Subcutaneous adipose tissue (tissue), 4 donors: ENCODE results near the gene PDE8B. TPM values are rescaled to one million over a fixed set of nuclear protein-coding genes. Genes with fewer than 3 reads are reported as not detected.

Experiments
- total RNA-seq, 4 donors: library from RNA; depleted of rRNA; stranded (reverse); fragments of >200 nt; gene quantifications; one replicate each; pipeline ENCODE4 v1.1.0, GENCODE V29; 2016
- TF ChIP-seq, protein P1 (sequence below): fragments of 450-650 bp; IDR thresholded peaks from one replicate; pipeline ENCODE4 v1.5.1; 2016; ENCODE audit warnings: low read depth, mild to moderate bottlenecking, control low read depth, antibody characterized with exemption, moderate library complexity

PDE8B gene
- total RNA-seq, 4 donors from 2014 or later = 17.2 to 106 (median 61.0) TPM

DNA sequence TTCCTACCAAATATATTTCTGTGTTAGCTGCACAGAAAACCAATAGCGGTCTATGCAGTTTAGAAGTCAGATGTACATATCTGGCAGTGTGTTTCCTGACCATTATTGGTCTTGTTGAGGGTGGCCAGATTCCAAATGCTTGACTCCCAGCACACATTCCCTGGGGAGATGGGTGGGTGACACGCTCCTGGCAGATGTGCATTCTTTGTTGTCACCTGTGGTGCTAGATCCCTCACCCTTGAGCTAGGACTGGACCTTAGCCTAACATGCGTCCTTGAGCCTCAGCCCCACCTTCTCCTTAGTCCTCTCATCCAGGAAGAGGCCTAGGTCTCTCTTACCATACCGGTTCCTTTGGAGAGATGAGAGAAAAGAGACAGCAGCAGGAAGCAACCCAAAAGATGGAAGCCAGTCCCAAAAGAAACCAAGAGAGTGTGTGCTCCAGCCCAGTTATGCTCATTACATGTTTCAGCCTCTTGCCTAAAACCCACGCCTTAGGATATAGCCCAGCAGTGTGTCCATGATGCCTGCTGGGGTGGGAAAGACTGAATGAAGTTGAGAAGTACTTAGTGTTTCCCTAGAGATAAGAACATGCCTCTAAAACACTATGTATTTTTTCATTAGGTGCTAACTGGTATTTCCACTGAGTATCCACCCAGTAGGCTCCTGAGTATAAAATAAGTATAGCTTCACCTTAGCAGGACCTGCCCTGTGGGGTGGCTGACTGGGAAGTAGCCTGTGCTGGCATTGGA, 116.7 kb downstream of the PDE8B start:
- TF ChIP-seq, protein P1, sequence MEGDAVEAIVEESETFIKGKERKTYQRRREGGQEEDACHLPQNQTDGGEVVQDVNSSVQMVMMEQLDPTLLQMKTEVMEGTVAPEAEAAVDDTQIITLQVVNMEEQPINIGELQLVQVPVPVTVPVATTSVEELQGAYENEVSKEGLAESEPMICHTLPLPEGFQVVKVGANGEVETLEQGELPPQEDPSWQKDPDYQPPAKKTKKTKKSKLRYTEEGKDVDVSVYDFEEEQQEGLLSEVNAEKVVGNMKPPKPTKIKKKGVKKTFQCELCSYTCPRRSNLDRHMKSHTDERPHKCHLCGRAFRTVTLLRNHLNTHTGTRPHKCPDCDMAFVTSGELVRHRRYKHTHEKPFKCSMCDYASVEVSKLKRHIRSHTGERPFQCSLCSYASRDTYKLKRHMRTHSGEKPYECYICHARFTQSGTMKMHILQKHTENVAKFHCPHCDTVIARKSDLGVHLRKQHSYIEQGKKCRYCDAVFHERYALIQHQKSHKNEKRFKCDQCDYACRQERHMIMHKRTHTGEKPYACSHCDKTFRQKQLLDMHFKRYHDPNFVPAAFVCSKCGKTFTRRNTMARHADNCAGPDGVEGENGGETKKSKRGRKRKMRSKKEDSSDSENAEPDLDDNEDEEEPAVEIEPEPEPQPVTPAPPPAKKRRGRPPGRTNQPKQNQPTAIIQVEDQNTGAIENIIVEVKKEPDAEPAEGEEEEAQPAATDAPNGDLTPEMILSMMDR = no peak

DNA sequence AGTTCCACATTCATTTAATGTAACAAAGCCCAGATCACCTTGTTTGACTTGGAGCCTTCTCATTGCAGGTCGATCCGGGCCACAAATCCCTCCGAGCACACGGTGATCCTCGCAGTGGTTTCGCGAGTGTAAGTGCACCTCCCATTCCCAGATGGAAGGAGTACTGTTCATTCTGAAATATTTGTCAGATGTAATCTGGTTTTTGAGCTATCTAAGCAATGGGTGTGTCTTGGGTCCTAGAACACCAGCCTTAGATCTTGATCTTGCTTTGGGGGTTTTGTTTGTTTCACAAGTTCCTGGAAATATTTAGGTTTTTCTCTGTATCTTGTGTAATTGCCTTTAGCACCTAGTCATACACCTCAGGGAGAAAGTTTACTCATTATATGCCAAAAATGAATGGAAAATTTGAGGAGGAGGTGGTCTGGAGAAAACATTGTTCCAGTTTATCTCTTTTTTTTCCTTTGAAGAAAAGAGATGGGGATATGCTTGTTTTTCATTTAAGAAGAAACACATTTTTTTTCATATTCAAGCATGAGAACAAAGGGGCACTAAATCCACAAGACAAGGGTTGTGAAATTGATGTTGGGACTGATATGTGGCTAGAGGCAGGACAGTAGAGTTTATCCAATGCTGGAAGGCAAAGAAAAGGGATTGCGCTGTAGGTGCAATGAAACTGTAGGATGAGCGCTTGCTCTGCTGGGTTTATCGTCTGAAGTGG, 118.6 kb downstream of the PDE8B start:
- TF ChIP-seq, protein P1 = no peak

DNA sequence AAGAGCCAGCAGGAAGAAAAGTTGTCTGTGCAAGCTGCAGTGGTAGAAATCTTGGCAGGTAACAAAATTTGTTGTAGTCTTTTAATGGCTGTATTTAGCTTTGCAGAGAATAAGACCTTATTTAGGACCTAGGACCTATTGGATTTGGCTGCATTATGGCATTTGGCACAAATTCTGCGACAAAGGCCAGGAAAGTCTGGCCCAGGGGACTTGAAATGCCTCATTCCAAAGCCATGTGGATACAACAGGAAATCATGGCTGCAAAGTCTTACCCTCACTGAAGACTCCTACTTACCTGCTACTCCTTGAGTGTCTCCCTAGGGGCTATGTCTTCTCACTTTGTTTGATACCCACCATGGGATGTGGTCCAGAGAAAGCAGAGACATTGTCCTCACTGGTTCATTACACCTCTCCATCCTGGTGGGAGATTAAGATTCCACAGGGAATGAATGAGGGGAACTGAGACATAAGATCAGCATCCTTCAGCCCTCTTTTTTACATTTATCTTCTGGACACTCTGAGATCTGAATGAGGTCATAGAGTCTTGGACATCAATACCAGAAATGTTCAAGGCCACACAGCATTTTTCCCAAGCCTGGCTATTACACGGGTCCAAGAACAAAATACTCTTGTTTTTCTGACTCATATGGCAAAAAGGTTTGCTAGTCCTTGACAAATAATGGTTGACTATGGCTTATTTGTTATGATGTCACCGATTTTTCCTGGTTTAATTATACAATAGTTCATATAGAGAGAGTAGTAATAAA, 119.4 kb downstream of the PDE8B start:
- TF ChIP-seq, protein P1 = no peak

DNA sequence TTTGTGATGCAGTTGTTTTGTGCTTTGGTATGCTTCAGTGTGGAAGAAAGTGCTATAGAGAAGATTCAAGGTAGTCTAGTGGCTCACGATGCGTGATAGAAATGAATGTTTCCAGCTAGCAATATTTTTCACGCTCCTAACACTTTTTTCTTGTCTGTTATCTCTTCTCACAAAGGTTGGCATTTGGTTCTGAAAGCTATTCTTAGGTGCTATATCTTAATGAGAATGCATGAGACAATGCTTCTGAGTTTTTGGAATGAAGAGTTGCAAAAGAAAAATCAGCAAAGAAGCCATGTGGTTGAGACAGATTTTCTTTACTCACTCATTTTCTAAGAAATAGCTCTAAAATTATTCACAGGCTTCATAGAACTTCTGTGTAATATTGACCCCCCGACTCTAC, 122.6 kb downstream of the PDE8B start:
- TF ChIP-seq, protein P1 = no peak

DNA sequence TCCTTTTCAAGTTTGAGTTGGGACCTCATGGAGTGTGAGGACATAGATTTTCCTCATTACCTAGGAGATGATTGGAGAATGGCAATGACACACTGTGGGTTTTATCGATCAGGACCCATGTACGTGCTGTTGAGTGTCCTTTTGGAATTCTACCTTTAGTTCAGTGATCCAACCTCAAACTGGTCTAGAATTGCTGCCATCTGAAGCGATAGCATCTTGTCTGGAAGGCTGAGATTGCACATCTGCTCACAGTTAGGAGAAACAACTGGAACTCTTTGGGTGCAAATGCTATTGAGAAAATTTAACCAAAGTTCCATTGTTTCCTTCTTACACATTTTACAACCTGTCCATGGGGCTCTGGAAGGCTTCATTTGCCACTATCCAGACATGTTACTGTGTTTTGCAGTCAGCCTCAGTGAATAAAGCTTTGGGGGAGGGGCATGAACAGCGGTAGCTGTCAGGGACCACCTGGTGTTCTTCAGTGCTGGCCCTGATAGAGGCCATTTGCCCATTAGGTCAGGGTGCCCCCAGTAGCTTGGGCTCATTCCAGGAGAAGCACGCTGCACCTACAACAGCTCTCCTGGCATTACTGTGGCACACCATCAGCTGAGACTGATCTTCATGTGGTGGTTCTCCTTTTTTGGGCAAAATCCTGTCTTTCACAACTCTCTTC, 123.1 kb downstream of the PDE8B start:
- TF ChIP-seq, protein P1 = no peak

DNA sequence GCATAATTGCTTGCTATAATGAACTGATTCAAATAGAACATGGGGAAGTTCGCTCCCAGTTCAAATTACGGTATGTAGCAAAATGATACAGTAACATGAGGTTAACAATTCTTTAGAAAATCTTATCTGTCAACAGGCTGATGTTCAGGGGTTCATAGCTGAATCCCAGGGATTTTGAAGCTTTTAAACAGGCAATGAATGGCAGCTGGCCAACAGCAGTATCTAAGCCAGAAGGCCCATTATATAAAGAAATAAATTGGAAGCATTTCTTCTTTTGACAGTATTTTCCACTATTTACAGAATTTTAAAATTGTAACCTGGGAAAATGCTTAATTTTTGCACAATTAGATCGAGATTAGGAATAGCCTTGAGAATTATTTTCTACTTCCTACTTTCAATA, 126.8 kb downstream of the PDE8B start:
- TF ChIP-seq, protein P1 = no peak

DNA sequence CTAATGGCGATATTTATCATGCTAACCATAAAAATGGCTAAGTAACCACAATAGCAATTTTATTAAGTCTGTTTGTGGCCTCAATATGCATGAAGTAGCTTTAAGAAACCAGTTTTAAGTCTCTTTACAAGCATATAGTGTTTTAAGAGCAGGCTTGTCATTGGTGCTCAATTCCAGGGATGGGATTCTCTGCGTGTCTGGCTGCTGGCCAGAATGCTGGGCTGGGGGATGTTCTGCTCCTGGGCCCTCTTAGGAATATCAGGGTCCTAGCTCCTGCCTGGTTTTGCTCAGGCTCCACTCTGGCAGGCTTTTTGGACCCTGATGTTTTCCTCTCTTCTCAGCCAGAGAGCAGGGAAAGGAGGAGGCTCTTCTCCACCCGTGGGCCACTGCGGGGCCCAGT, 127.2 kb downstream of the PDE8B start:
- TF ChIP-seq, protein P1 = no peak
